ACC112 (cell line): ENCODE measurements around the gene DHRS9.
"Not testable (repeated sequence)": the region's sequence is repeated elsewhere in the genome, so short reads cannot be mapped to it uniquely, and the experiment has no call there.

ENCODE experiments used
- H2AFZ ChIP-seq: fragments of 200-600 bp; sonication (generic); one replicate; pipeline ENCODE4 v1.6.0; 2017; ENCODE audit warnings: antibody characterized with exemption, low read length; ENCODE audit not compliant: unreplicated experiment
- H3K27ac ChIP-seq: fragments of 200-600 bp; sonication (generic); 2 replicates; pipeline ENCODE4 v1.5.1; 2014; ENCODE audit warnings: low read depth, mild to moderate bottlenecking, antibody characterized with exemption, low read length, moderate library complexity
- H3K27me3 ChIP-seq: fragments of 200-600 bp; sonication (generic); 2 replicates; pipeline ENCODE4 v1.6.1; 2014; ENCODE audit warnings: mild to moderate bottlenecking, antibody characterized with exemption, low read length, moderate library complexity, mixed read lengths; ENCODE audit not compliant: insufficient read depth
- H3K36me3 ChIP-seq: fragments of 200-600 bp; sonication (generic); 2 replicates; pipeline ENCODE4 v1.6.1; 2016; ENCODE audit warnings: mild to moderate bottlenecking, antibody characterized with exemption, low read length, moderate library complexity, mixed read lengths; ENCODE audit not compliant: insufficient read depth
- H3K4me1 ChIP-seq: fragments of 200-600 bp; sonication (generic); one replicate; pipeline ENCODE4 v1.6.1; 2016; ENCODE audit warnings: low read length, mixed read lengths; ENCODE audit not compliant: insufficient read depth, unreplicated experiment, control insufficient read depth
- H3K4me3 ChIP-seq: fragments of 200-600 bp; sonication (generic); 2 replicates; pipeline ENCODE4 v1.5.1; 2014; ENCODE audit warnings: mild to moderate bottlenecking, low read depth, low read length
- H3K79me2 ChIP-seq: fragments of 200-600 bp; sonication (generic); one replicate; pipeline ENCODE4 v1.6.0; 2016; ENCODE audit warnings: low read length; ENCODE audit not compliant: control insufficient read depth, unreplicated experiment, insufficient read depth

The DHRS9 gene

GRCh38 chr2:169136428-169136827, 67.1 kb downstream of the DHRS9 start:
- not testable (repeated sequence) for H3K79me2 ChIP-seq, H3K27me3 ChIP-seq, H3K36me3 ChIP-seq, H3K4me3 ChIP-seq, H2AFZ ChIP-seq, H3K27ac ChIP-seq, H3K4me1 ChIP-seq

- Histone ChIP-seq H3K36me3 (no peaks in the 10 kb centered on the region), H3K4me3 (no peak overlapping the region), H3K79me2 (no peaks in the 10 kb centered on the region), H3K27ac (no peak overlapping the region), H2AFZ (no peak overlapping the region), H3K4me1 (no peaks in the 10 kb centered on the region), H3K27me3 (no peaks in the 10 kb centered on the region)
Observed at GRCh38 chr2:169136885-169137534, 67.6 kb downstream of the DHRS9 start.

GRCh38 chr2:169137924-169138323, 68.6 kb downstream of the DHRS9 start:
- Histone ChIP-seq H3K4me3 (no peak overlapping the region), H3K27me3 (no peaks in the 10 kb centered on the region), H3K79me2 (no peaks in the 10 kb centered on the region), H3K36me3 (no peaks in the 10 kb centered on the region), H3K27ac (no peak overlapping the region), H3K4me1 (no peaks in the 10 kb centered on the region), H2AFZ (no peak overlapping the region)

GRCh38 chr2:169139145-169139544, 69.8 kb downstream of the DHRS9 start:
- H3K36me3 ChIP-seq = no peaks in the 10 kb centered on the region
- H3K4me3 ChIP-seq = no peak overlapping the region
- H3K27me3 ChIP-seq = no peaks in the 10 kb centered on the region
- H3K27ac ChIP-seq = no peak overlapping the region
- no peaks in the 10 kb centered on the region for H3K4me1 ChIP-seq
- no peak overlapping the region for H2AFZ ChIP-seq
- no peaks in the 10 kb centered on the region for H3K79me2 ChIP-seq

- Histone ChIP-seq H3K36me3 (no peaks in the 10 kb centered on the region), H3K79me2 (no peaks in the 10 kb centered on the region), H3K27ac (no peak overlapping the region), H3K4me1 (no peaks in the 10 kb centered on the region), H2AFZ (no peak overlapping the region), H3K4me3 (no peak overlapping the region), H3K27me3 (no peaks in the 10 kb centered on the region)
Observed at GRCh38 chr2:169139993-169140767, 70.8 kb downstream of the DHRS9 start.

GRCh38 chr2:169141713-169142352, 72.5 kb downstream of the DHRS9 start:
- Histone ChIP-seq H2AFZ (no peak overlapping the region), H3K79me2 (no peaks in the 10 kb centered on the region), H3K27ac (no peak overlapping the region), H3K27me3 (no peaks in the 10 kb centered on the region), H3K36me3 (no peaks in the 10 kb centered on the region), H3K4me1 (no peaks in the 10 kb centered on the region), H3K4me3 (no peak overlapping the region)

GRCh38 chr2:169143998-169144397, 74.6 kb downstream of the DHRS9 start:
- Histone ChIP-seq H3K79me2 (no peaks in the 10 kb centered on the region), H3K27me3 (no peaks in the 10 kb centered on the region), H3K4me1 (no peaks in the 10 kb centered on the region), H3K4me3 (no peak overlapping the region), H3K27ac (no peak overlapping the region), H3K36me3 (no peaks in the 10 kb centered on the region), H2AFZ (no peak overlapping the region)
